NCI-H187 treated with DMSO at 0.1 percent for 48 hours (cell line): ENCODE measurements around the gene AP2B1.

Experiments
- DNase-seq: peaks from one replicate; lab custom pipeline; 2025; lab: John Stamatoyannopoulos, UW

Gene AP2B1

DNA sequence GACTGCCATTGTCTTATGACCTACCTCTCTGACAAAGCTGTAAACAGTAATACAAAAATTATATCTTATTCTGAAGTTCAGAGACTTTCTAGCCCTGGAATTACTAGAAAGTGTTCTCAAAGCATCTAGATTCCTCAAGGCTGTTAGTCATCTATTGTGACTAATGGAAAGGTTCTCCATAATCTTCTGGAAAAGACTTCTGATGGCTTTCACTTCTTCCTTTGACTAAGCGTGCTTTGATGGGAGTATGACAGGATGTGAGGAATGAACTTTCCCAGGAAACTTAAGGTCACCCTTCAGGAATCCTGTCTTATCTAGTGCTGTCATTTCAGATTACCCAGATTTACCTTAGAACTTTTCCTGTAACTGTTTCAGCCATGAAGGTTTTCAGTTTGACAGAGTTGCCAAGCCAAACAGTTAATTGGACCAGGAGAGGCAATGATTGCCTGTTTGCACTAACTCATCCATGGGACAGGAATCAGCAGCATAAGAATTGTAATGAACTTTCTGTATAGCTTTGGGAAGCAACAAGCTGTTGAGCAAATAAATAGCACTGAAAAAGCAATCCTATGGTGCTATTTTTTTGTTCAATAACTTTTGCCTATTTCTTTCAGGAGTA lies 43.5 kb downstream of the AP2B1 start:
- DNase-seq, result no peak

DNA sequence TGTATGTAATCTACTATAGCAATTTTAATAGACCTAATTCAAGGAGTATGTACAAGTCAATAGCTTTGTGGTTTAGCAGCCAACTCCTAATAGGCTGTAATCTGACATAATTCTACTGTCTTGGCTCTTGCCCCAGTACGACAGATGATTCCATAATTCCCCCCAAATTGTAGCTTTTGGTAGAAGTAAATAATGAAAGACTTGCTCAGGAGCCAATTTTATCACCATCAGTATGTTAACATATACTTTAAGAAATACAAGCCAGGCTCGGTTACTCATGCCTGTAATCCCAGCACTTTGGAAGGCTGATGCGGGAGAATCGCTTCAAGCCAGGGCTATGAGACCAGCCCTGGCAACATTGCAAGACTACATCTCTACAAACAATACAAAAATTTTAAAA lies 53.9 kb downstream of the AP2B1 start:
- no peak for DNase-seq

DNA sequence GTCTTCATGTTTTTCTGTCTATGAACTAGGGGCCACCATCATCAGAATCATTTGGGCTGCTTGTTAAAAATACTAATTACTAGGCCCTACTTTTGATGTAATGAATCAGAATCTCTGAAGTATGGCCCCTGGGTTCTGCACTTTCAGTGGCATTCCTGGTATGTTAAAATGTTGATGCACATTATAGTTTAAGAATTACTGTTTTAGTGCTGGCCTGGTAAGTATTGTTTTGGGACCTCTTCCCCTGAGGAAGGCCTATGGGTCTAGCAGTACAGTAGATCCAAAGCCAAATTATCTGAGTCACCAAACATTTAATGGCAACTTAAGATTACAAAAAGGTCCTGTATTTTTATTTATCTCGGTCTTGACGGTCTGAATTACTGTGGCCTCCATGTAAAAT lies 58.8 kb downstream of the AP2B1 start:
- DNase-seq, result no peak

DNA sequence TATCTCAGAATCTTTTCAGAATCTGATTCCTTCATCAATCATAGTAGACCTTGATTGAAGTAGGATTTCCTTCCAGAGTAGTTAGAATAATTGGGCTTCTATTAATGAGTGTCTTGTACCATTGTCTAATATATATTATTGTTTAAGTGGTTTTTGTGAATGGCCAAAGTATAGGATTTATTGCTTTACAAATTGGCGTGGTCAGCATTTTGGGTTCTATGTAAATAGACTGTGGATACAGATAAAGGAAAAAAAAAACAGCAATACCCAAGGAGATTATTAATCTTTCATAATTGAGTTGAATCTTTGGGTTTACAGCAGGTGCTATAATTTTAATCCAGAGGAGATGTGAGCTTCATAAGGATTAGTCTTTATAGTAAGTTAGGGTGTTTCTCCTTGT lies 64.3 kb downstream of the AP2B1 start:
- DNase-seq, result no peak

DNA sequence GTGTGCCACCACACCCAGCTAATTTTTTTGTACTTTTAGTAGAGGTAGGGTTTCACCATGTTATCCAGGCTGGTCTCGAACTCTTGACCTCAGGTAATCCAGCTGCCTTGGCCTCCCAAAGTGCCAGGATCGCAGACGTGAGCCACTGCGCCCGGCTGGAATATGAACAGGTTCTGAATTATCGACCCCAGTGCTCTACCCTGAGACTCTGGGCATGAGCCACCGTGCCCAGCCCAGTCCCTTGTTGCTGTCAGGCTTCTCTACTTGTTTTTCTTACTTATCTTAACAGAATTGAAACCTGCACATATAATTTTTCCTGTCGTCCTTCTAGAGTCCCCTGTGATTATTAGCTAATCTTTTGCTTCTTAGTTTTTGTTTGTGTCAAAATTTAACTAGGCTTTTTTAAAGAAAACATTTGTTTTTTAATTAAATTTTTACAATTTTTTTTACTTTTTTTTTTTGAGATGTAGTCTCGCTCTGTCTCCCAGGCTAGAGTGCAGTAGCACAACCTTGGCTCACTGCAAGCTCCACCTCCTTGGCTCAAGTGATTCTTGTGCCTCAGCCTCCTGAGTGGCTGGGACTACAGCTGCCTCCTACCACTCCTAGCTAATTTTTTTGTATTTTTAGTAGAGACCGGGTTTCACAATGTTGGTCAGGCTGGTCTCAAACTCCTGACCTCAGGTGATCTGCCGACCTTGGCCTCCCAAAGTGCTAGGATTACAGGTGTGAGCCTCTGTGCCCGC lies 66.7 kb downstream of the AP2B1 start:
- DNase-seq, result no peak

DNA sequence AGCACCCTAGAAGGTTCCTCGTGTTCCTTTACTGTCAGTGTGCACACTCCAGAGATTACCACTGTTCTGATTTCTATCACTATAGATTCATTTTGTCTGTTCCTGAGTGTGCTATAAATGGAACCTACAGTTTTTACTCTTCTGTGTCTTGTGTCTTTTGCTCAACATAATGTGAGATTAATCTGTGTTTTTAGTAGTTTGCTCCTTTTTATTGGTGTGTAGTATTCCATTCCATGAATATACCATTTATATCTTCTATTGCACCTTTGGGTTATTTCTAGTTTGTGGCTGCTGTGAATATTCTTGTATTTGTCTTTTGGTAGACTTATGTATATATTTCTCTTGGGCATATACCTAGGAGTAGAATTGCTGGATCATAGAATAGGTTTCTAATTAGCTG lies 68.2 kb downstream of the AP2B1 start:
- DNase-seq, result no peak

DNA sequence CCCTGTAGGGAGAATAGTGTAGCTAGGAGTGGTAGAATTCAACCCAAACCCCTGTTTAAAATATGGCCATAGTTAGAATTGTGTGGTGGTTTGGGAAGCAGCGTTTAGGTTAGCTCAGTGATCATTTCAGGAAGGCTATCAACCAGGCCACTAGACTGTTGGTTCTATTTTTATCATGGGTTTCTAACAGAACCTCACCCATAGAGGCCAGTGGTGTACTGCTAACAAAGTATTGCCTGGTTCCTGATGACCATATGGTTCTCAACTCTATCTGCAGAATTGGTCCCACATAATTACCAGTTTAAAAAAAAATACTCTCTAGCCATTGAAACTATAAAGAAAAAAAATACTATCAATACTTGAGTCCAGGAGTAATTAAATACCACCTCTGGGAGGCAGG lies 73.8 kb downstream of the AP2B1 start:
- DNase-seq, result no peak

DNA sequence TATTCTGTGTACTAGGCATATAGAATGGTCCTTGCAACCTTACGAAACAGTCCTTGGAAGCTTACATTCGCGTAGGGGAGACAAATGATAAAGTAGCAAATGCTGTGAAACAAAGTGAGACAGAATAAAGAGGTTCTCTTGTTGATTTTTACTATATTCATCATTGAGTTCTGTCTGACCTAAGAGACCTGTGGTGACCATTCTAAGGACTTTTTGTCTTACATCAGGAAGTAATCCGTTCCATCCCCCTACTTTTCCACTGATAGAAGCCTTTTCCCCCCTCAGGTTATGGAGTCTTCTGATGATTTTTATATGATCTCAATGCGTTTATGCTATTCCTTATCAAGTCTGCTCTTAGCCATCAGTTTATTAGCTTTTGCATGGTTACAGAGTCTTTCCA lies 77.6 kb downstream of the AP2B1 start:
- no peak for DNase-seq

DNA sequence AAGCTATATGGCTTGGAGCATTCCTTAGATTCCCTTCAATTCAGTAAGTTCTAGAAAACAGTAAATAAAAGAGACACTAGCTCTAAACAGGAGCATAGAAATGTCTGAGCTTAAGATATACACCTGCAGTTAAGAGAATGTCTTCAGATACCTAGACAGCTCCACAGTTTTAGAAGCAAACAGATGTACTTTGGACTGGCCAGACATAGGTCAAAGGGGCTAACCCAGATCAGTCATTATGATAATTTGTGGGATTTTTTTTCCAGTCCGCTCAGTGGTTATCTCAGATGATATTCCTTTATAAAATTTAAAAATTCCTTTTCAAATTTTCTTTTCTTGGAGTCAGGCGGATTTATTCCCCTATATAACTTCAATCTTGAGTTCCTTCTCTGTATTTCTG lies 78.5 kb downstream of the AP2B1 start:
- no peak for DNase-seq

DNA sequence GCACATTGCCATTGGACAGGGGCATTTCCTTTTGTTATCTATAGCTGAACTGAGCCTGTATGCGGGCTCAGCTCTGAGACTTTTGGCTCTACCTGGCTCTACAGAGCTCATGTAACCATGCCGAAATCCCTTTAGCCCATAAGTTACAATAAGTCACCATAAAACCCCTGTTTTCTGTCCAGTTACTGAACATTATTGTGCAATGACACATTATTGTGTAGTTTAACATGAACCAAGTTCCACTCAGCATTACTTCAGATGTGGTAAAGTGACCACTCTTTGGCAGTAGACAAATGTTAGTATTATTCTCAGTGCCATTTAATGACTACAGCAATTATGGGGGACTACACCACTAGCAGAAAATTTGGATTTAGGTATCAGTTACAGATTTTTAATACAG lies 78.9 kb downstream of the AP2B1 start:
- DNase-seq, result no peak

DNA sequence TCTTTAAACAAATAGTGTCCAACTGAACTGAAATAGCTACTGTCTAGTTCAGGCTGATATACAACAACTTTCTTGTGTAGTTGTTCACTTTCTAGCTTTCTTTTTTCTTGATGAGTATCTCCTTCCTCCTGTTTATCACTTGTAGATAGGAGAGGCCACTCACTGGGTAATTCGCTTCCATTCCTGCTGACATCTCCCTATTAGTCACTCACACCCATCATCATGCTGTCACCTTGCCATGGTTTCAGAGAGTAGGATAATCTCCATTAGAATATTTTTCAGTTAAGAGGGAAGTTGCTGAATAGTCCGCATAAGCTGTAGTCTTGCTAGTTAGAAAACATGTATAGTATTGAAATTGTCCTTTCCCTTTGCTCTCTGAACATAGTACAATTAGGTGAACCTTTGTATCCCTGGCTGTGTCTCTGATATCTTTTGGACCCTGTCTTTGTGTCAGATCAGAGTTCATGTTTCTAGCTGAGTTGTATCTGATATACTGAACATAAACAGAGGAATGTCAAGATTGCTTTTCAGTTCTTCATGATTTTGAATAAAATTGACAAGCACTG lies 79.9 kb downstream of the AP2B1 start:
- DNase-seq, result no peak

DNA sequence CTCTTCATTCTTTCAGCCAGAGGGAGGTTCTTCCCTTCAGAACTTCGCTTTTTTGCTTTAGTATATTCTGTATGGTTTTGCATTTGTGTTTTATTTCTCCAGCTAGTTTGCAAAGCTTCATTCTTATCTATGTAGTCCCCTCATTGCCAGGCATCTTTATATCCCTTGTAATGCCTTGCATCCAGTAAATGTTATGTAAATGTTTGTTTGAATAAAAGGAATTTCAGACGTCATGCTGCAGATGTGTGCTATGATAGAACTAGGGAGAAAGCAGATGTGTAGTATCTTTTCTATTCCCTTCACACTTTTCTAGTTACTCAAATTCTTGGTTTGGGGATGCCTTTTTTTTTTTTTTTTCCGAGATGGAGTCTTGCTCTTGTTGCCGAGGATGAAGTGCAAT lies 81.7 kb downstream of the AP2B1 start:
- no peak for DNase-seq

DNA sequence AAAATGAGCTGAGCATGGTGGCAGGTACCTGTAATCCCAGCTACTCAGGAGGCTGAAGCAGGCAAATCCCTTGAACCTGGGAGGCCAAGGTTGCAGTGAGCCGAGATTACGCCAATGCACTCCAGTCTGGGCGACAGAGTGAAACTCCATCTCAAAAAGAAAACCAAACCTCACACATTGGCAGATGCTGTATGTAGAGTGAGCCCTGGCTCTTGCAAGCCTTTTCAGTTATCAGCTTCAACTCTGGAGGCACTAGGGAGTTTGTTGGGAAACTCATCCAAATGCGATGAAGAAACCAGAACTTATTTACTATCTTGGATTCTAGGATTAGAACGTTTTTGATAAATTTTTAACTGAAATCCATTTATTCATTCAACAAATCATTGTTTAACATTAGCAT lies 87.4 kb downstream of the AP2B1 start:
- DNase-seq, result no peak

DNA sequence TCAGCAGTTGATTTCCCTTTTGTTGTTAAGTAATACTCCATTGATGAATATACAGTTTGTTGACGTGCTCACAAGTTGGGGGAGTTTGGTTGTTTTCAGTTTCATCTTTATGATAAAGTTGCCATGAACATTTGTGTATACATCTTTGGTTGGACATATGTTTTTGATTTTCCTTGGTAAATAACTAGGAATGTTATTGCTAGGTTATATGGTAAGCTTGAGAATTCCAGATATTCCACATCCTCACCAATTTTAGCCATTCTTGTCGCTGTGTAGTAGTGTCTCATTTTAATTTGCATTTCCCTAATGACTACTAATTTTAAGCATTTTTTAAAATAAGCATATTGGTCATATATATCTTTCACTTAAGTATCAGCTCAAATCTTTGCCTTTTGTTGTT lies 89.3 kb downstream of the AP2B1 start:
- no peak for DNase-seq

DNA sequence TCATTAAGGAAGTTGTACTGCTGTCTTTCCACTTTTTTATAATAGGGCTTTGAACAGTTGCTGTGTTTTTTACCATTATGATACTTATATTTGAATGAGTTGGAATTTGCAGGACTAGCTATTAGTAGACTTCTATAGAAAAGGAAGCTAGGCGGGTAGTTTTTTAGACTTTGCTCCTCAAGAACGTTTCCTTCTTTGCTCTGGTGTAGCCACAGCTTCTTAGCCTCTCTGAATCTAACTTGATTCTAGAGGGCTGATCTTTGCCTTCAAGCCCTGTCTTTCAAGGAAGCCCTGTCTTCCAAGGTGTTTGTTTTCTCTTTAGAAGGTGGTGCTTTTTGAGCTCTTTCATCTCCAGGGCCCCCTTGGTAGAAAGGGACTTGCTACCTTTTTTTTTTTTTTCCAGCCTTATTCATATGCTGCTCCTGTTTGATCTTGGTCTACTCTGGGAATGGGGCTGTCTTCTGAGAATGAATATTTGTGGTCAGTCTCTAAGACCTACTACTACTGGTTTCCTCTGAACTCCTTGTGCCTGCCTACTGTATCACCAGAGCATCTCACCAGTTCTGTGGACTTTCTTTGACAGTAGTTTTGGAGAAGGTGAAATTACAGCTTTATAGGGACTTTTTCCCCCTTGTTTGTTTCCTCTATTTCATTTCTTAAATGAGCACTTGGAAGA lies 92.0 kb downstream of the AP2B1 start:
- DNase-seq, result no peak

DNA sequence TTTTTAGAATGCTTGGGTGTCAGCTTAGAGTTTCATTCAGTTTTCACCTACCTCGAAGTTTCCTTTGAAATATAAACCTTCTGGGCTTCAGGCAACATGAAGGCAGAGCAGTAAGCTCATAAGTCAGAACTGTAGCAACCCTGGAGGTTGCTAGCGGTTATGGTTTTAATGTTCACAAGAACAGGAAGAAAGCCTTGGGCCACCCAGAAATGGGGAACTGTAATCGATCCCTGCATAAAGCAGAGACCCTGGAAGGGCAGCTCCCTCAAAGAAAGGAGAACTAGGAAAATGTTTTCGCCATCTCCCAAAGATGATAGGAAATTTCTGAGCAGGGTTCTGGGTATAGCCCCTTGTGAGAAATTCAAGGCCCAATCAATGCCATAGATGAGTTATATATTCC lies 96.5 kb downstream of the AP2B1 start:
- DNase-seq, result no peak

DNA sequence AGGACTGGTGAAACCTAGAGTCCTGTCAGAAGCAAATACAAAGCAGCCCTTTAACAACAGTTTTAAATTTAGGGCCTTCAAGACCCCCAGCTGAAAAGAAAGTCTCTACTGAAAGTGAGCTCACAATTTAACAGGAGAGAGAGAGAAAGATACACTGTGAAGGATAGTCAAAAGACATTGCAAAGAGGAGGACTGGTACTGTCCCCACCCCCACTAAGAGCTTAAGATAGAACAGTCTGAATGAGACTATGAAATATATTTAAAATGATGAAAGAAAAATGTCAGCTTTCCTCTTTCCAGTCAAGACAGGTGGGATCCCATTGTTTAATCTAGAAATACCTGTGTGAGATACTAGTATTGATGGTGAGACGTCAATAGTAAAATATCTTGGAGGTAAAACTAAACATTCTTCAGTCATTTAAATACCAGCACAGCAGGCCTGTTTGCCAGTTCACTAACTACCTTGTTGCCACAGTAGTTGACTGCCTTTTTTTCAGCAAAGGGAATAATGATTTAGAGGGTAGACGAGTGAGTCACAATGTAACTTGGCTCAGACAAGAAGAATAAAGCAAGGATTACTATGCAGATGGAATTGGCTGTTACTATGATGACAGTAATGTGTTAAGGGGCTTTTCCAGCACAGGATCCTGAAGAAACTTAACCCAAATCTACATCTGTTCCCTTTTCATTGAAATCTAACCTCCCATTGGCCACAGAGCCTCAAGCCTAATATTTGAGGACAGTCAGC lies 97.1 kb downstream of the AP2B1 start:
- no peak for DNase-seq

DNA sequence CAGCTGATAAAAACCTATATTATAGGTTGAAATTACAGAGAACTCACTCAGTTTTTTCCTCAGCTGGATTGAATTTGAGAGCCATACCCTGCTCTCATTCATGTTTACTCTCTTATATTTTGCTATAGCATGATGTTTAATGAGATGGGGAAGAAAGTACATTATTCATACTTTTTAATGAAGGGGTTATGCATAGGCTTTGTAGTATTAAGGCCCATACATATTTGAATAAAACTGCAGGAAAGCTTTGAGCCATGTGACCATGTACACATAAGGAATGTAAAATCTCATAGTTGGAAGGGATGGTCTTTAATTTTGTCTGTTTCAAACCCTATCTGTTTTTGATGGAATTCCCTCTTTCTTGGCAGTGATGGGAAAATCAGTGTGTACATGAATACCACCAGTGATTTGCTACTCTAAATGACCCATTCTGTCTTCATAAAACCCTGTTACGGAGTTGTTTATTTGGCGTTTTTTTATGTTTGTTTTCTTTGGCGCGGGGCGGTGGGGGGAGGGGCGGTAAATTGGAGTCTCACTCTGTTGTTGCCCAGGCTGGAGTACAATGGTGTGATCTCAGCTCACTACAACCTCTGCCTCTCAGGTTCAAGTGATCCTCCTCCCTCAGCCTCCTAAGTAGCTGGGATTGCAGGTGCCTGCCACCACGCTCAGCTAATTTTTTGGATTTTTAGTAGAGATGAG lies 105.5 kb downstream of the AP2B1 start:
- DNase-seq, result no peak

DNA sequence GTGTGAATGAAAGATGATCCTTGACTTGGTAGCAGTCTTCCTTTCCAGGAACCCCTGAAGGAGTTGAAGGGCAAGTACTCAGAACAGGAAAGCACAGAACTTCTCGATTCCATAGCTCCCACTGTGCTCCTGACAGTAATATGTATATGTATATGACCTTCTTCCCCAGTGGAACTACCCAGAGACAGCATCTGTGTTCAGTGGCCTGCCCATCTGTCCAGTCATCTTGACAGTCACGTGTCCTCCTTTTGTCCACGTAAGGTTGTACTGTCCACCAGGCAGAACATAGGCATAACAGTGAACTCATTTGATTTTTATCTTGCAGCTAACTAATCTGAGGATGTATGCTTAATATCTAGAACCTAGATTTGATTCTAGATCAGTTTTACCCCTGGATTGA lies 106.5 kb downstream of the AP2B1 start:
- no peak for DNase-seq

DNA sequence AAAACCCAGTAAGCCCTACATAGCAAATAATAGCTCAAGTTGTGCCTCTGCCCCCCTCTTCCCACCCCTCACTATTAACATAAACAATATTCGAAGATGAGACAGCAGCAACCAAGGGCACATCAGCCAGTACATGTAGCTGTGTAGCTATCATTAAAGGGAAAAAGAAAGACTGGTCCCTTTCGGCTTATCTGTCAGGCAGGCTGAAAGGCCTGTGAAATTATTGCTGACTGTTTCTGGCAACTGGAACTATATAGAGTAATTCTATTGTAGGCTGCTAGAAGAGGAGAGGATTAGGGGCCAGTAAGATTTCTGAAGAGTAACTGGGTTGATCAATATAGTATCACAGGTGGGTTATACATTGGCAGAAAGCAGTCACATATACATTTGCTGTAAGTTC lies 107.8 kb downstream of the AP2B1 start:
- no peak for DNase-seq

DNA sequence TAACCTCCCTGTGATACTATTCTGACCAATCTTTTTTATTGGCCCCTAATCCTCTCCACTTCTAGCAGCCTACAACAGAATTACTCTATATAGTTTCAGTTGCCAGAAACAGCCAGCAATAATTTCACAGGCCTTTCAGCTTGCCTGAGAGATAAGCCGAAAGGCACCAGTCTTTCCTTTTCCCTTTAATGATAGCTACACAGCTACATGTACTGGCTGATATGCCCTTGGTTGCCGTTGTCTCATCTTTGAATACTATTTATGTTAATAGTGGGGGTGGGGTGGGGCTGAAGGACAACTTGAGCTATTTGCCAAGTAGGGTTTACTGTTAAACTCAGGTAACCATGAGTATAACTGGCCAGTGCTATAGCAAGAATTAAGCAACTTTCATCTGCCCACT lies 108.5 kb downstream of the AP2B1 start:
- DNase-seq, result no peak

DNA sequence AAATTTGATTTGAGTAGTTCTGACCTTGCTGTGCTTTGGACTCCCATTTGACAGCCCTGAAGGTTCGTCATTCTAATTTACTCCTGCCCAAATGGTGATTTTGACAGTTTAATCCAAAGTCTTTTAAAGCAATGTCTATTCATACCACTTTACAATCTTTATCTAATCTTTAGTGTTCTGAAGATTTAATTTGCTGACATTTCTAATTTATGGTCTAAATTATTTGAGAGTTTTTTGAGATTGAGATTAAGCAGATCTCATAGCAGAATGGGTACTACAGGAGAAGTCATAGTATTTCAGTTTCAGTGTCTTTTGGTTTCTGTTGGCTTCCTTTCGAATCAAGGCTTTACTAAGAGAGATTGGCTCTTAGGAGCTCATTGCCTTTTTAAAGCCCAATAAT lies 111.7 kb downstream of the AP2B1 start:
- DNase-seq, result no peak
